Measurements from ENCODE around the gene CENPH.
"Not testable (repeated sequence)": the region's sequence is repeated elsewhere in the genome, so short reads cannot be mapped to it uniquely, and the experiment has no call there.

The CENPH gene

GRCh38 chr5:69189162-69190086 lies at the start of gene CENPH:
CENPH (plus strand) TSS chr5:69189583; CDS start chr5:69189635, 52 bp downstream.
- H3K27me3 Mint-ChIP-seq, result no peaks in the 10 kb centered on the region
- peaks cover 33% of the 10 kb centered on the region for H3K36me3 Mint-ChIP-seq (ENCODE audit: low read depth)
- peaks cover 16% of the 10 kb centered on the region for H3K4me1 Mint-ChIP-seq (ENCODE audit: low read depth)
- H3K27ac Mint-ChIP-seq, result peak within 1 kb of the TSS; percentile 96
- no peaks in the 10 kb centered on the region for H3K9me3 Mint-ChIP-seq
- DNase-seq, result peak; percentile 95
- peak within 1 kb of the TSS; percentile 91 for H3K4me3 Mint-ChIP-seq

- DNase-seq; H3K4me1 Mint-ChIP-seq (ENCODE audit: low read depth); H3K36me3 Mint-ChIP-seq (ENCODE audit: low read depth); H3K9me3 Mint-ChIP-seq; H3K27ac Mint-ChIP-seq; H3K4me3 Mint-ChIP-seq; H3K27me3 Mint-ChIP-seq: not testable (repeated sequence)
Measured at GRCh38 chr5:69140239-69140638, 49.1 kb upstream of the CENPH start.

GRCh38 chr5:69140827-69141226 lies 48.6 kb upstream of the CENPH start:
- Mint-ChIP-seq H3K36me3 (ENCODE audit: low read depth) (no peaks in the 10 kb centered on the region), H3K27ac (no peak overlapping the region), H3K27me3 (no peaks in the 10 kb centered on the region), H3K9me3 (peaks cover 6% of the 10 kb centered on the region), H3K4me3 (no peak overlapping the region), H3K4me1 (ENCODE audit: low read depth) (no peaks in the 10 kb centered on the region)
- no peak for DNase-seq

GRCh38 chr5:69148576-69148975 lies 40.8 kb upstream of the CENPH start:
- H3K4me1 Mint-ChIP-seq (ENCODE audit: low read depth); H3K9me3 Mint-ChIP-seq; H3K27ac Mint-ChIP-seq; H3K4me3 Mint-ChIP-seq; DNase-seq; H3K27me3 Mint-ChIP-seq; H3K36me3 Mint-ChIP-seq (ENCODE audit: low read depth): not testable (repeated sequence)

- Mint-ChIP-seq H3K4me1 (ENCODE audit: low read depth) (no peaks in the 10 kb centered on the region), H3K9me3 (no peaks in the 10 kb centered on the region), H3K27ac (no peak overlapping the region), H3K27me3 (no peaks in the 10 kb centered on the region), H3K4me3 (no peak overlapping the region), H3K36me3 (ENCODE audit: low read depth) (no peaks in the 10 kb centered on the region)
- DNase-seq, result no peak
Measured at GRCh38 chr5:69148981-69149675, 40.3 kb upstream of the CENPH start.

- H3K4me3 Mint-ChIP-seq, result no peak overlapping the region
- H3K4me1 Mint-ChIP-seq (ENCODE audit: low read depth), result no peaks in the 10 kb centered on the region
- no peak overlapping the region for H3K27ac Mint-ChIP-seq
- H3K36me3 Mint-ChIP-seq (ENCODE audit: low read depth), result no peaks in the 10 kb centered on the region
- DNase-seq, result no peak
- no peaks in the 10 kb centered on the region for H3K9me3 Mint-ChIP-seq
- no peaks in the 10 kb centered on the region for H3K27me3 Mint-ChIP-seq
Measured at GRCh38 chr5:69149676-69150010, 39.7 kb upstream of the CENPH start.

- Mint-ChIP-seq H3K4me1 (ENCODE audit: low read depth) (no peaks in the 10 kb centered on the region), H3K27ac (no peak overlapping the region), H3K9me3 (no peaks in the 10 kb centered on the region), H3K27me3 (no peaks in the 10 kb centered on the region), H3K4me3 (no peak overlapping the region), H3K36me3 (ENCODE audit: low read depth) (no peaks in the 10 kb centered on the region)
- DNase-seq, result no peak
Measured at GRCh38 chr5:69152731-69153130, 36.7 kb upstream of the CENPH start.

GRCh38 chr5:69156456-69156855 lies 32.9 kb upstream of the CENPH start:
- no peaks in the 10 kb centered on the region for H3K4me1 Mint-ChIP-seq (ENCODE audit: low read depth)
- no peak overlapping the region for H3K4me3 Mint-ChIP-seq
- DNase-seq, result no peak
- no peaks in the 10 kb centered on the region for H3K36me3 Mint-ChIP-seq (ENCODE audit: low read depth)
- H3K27ac Mint-ChIP-seq, result no peak overlapping the region
- H3K9me3 Mint-ChIP-seq, result no peaks in the 10 kb centered on the region
- H3K27me3 Mint-ChIP-seq, result no peaks in the 10 kb centered on the region

- H3K27ac Mint-ChIP-seq, result no peak overlapping the region
- no peaks in the 10 kb centered on the region for H3K9me3 Mint-ChIP-seq
- no peaks in the 10 kb centered on the region for H3K36me3 Mint-ChIP-seq (ENCODE audit: low read depth)
- H3K27me3 Mint-ChIP-seq, result no peaks in the 10 kb centered on the region
- no peak overlapping the region for H3K4me3 Mint-ChIP-seq
- no peaks in the 10 kb centered on the region for H3K4me1 Mint-ChIP-seq (ENCODE audit: low read depth)
- no peak for DNase-seq
Measured at GRCh38 chr5:69158039-69158438, 31.3 kb upstream of the CENPH start.

- H3K9me3 Mint-ChIP-seq, result no peaks in the 10 kb centered on the region
- no peak overlapping the region for H3K4me3 Mint-ChIP-seq
- H3K27me3 Mint-ChIP-seq, result no peaks in the 10 kb centered on the region
- H3K27ac Mint-ChIP-seq, result no peak overlapping the region
- peaks cover under 1% of the 10 kb centered on the region for H3K4me1 Mint-ChIP-seq (ENCODE audit: low read depth)
- H3K36me3 Mint-ChIP-seq (ENCODE audit: low read depth), result no peaks in the 10 kb centered on the region
- no peak for DNase-seq
Measured at GRCh38 chr5:69160651-69161050, 28.7 kb upstream of the CENPH start.

GRCh38 chr5:69166686-69167492 lies 22.5 kb upstream of the CENPH start, which contains the start of gene CCNB1:
CCNB1 (plus strand) TSS chr5:69167150; CDS start chr5:69167263, 113 bp downstream.
- no peaks in the 10 kb centered on the region for H3K27me3 Mint-ChIP-seq
- DNase-seq, result peak; percentile 98
- peaks cover 29% of the 10 kb centered on the region for H3K4me1 Mint-ChIP-seq (ENCODE audit: low read depth)
- H3K4me3 Mint-ChIP-seq, result peak within 1 kb of the TSS; percentile 96
- peaks cover 47% of the 10 kb centered on the region for H3K36me3 Mint-ChIP-seq (ENCODE audit: low read depth)
- H3K27ac Mint-ChIP-seq, result peak within 1 kb of the TSS; percentile 95
- H3K9me3 Mint-ChIP-seq, result peaks cover 2% of the 10 kb centered on the region

GRCh38 chr5:69167493-69167855 lies 21.9 kb upstream of the CENPH start:
- no peak for DNase-seq
- peak overlapping the region; percentile 95 for H3K27ac Mint-ChIP-seq
- H3K27me3 Mint-ChIP-seq, result no peaks in the 10 kb centered on the region
- peaks cover 53% of the 10 kb centered on the region for H3K36me3 Mint-ChIP-seq (ENCODE audit: low read depth)
- H3K9me3 Mint-ChIP-seq, result peaks cover 2% of the 10 kb centered on the region
- peaks cover 29% of the 10 kb centered on the region for H3K4me1 Mint-ChIP-seq (ENCODE audit: low read depth)
- peak overlapping the region; percentile 96 for H3K4me3 Mint-ChIP-seq

- H3K27ac Mint-ChIP-seq, result peak overlapping the region; percentile 95
- DNase-seq, result no peak
- peaks cover 29% of the 10 kb centered on the region for H3K4me1 Mint-ChIP-seq (ENCODE audit: low read depth)
- H3K36me3 Mint-ChIP-seq (ENCODE audit: low read depth), result peaks cover 57% of the 10 kb centered on the region
- H3K27me3 Mint-ChIP-seq, result no peaks in the 10 kb centered on the region
- H3K4me3 Mint-ChIP-seq, result peak overlapping the region; percentile 96
- peaks cover 2% of the 10 kb centered on the region for H3K9me3 Mint-ChIP-seq
Measured at GRCh38 chr5:69167929-69168328, 21.5 kb upstream of the CENPH start.

- no peaks in the 10 kb centered on the region for H3K27me3 Mint-ChIP-seq
- H3K9me3 Mint-ChIP-seq, result peaks cover 2% of the 10 kb centered on the region
- no peak overlapping the region for H3K4me3 Mint-ChIP-seq
- H3K36me3 Mint-ChIP-seq (ENCODE audit: low read depth), result peaks cover 82% of the 10 kb centered on the region
- peaks cover 29% of the 10 kb centered on the region for H3K4me1 Mint-ChIP-seq (ENCODE audit: low read depth)
- no peak for DNase-seq
- no peak overlapping the region for H3K27ac Mint-ChIP-seq
Measured at GRCh38 chr5:69170495-69170894, 18.9 kb upstream of the CENPH start.
